GM18508 (cell line): Measurements from ENCODE around the gene KIAA1755.
"Not testable (repeated sequence)": the region's sequence is repeated elsewhere in the genome, so short reads cannot be mapped to it uniquely, and the experiment has no call there.

Experiments used
- ATAC-seq: cut with Tn5 transposase; IDR thresholded peaks from one replicate; pipeline ENCODE4 v1.9.1; 2021; ENCODE audit warnings: moderate number of reproducible peaks; ENCODE audit not compliant: insufficient read depth, unreplicated experiment

Gene KIAA1755

GRCh38 chr20:38290829-38291814 lies 30.6 kb upstream of the KIAA1755 start:
- no peak for ATAC-seq

- ATAC-seq, result no peak
Observed at GRCh38 chr20:38286586-38287531, 26.3 kb upstream of the KIAA1755 start.

- no peak for ATAC-seq
Observed at GRCh38 chr20:38284893-38285444, 24.4 kb upstream of the KIAA1755 start.

GRCh38 chr20:38284066-38284650 lies 23.6 kb upstream of the KIAA1755 start:
- ATAC-seq, result not testable (repeated sequence)

GRCh38 chr20:38283236-38283635 lies 22.7 kb upstream of the KIAA1755 start:
- ATAC-seq, result no peak

- not testable (repeated sequence) for ATAC-seq
Observed at GRCh38 chr20:38281176-38281915, 20.8 kb upstream of the KIAA1755 start.

- ATAC-seq, result no peak
Observed at GRCh38 chr20:38278763-38279162, 18.2 kb upstream of the KIAA1755 start.

GRCh38 chr20:38278131-38278530 lies 17.6 kb upstream of the KIAA1755 start:
- ATAC-seq, result no peak

GRCh38 chr20:38277691-38278090 lies 17.2 kb upstream of the KIAA1755 start:
- ATAC-seq, result no peak

GRCh38 chr20:38277285-38277684 lies 16.8 kb upstream of the KIAA1755 start:
- ATAC-seq, result no peak

- no peak for ATAC-seq
Observed at GRCh38 chr20:38275815-38276550, 15.4 kb upstream of the KIAA1755 start.

GRCh38 chr20:38272961-38273360 lies 12.4 kb upstream of the KIAA1755 start:
- no peak for ATAC-seq

- ATAC-seq, result no peak
Observed at GRCh38 chr20:38272398-38272797, 11.9 kb upstream of the KIAA1755 start.

- no peak for ATAC-seq
Observed at GRCh38 chr20:38271608-38272120, 11.1 kb upstream of the KIAA1755 start.

- no peak for ATAC-seq
Observed at GRCh38 chr20:38270869-38271605, 10.5 kb upstream of the KIAA1755 start.

GRCh38 chr20:38269715-38270114 lies 9.2 kb upstream of the KIAA1755 start:
- ATAC-seq, result no peak

- ATAC-seq, result no peak
Observed at GRCh38 chr20:38269040-38269439, 8.5 kb upstream of the KIAA1755 start.
